Heart left ventricle (tissue), 16 donors: ENCODE data around the gene MAGEA9B. TPM values are rescaled to one million over a fixed set of nuclear protein-coding genes. Genes with fewer than 3 reads are reported as not detected.
A peak's percentile ranks its signal among the peaks of the same experiment; 100 is the strongest.
"Not testable (repeated sequence)": the region's sequence is repeated elsewhere in the genome, so short reads cannot be mapped to it uniquely, and the experiment has no call there.

Source experiments
- ATAC-seq, 4 donors: fragments of 200-7000 bp; cut with Tn5 transposase; one replicate each; pipeline ENCODE4 v1.9.1; 2020 to 2022; ENCODE audit warnings: moderate library complexity in 4 of 4, mild to moderate bottlenecking in 3 of 4, moderate number of reproducible peaks in 1 of 4
- DNase-seq, 5 donors: peaks; one replicate each; pipeline ENCODE4 v3.0.0-alpha.2; 2020
- H3K27ac ChIP-seq, 12 donors: fragments of 200-600 bp; sonication (generic) in 4 of 12; one replicate each; pipeline versions ENCODE4 v1.5.0 to v1.8.0; 2016 to 2022; ENCODE audit warnings: mild to moderate bottlenecking in 2 of 12
- H3K27me3 ChIP-seq, 9 donors: fragments of 200-600 bp; sonication (generic) in 2 of 9; one replicate each; pipeline versions ENCODE4 v1.5.1 to v1.8.0; 2016 to 2022; ENCODE audit warnings: mild to moderate bottlenecking in 3 of 9
- H3K36me3 ChIP-seq, 9 donors: fragments of 200-600 bp; sonication (generic) in 2 of 9; one replicate each; pipeline versions ENCODE4 v1.5.0 to v1.8.0; 2018 to 2022; ENCODE audit warnings: mild to moderate bottlenecking in 2 of 9
- H3K4me1 ChIP-seq, 12 donors: fragments of 200-600 bp; sonication (generic) in 4 of 12; one replicate each; pipeline versions ENCODE4 v1.5.0 to v1.8.0; 2016 to 2022; ENCODE audit warnings: mild to moderate bottlenecking in 3 of 12
- H3K4me3 ChIP-seq, 12 donors: fragments of 200-600 bp; sonication (generic) in 4 of 12; one replicate each; pipeline versions ENCODE4 v1.5.0 to v1.8.0; 2017 to 2022; ENCODE audit warnings: mild to moderate bottlenecking in 9 of 12, moderate library complexity in 4 of 12
- H3K9me3 ChIP-seq, 12 donors: fragments of 200-600 bp; sonication (generic) in 4 of 12; one replicate each; pipeline versions ENCODE4 v1.5.0 to v1.8.0; 2016 to 2022; ENCODE audit warnings: mild to moderate bottlenecking in 1 of 12
- WGBS, 4 donors: extraction: QIAGEN DNeasy Blood & Tissue Kit in 2 of 4; methylation state at CpG; one replicate each; pipeline versions ENCODE4 v1.1.5 to v1.1.7; 2013 to 2018; 5-methylcytosine and 5-hydroxymethylcytosine counted together
- intact Hi-C, 10 donors: fragments of 100-400 bp; cut with DNase I; formaldehyde crosslinking; loops; one replicate each; pipeline versions ENCODE4 v1.11.1 to v1.14.2; 2022
- polyA plus RNA-seq, 2 donors: library from polyadenylated mRNA; stranded (reverse); fragments of 200-250 nt; gene quantifications; one replicate each; pipeline ENCODE4 v1.2.3, GENCODE V29; 2013
- total RNA-seq, 9 donors: library from RNA; depleted of rRNA in 2 of 9; stranded (reverse); fragments of >200 nt in 2 of 9; fragmentation: NEBNext Ultra II Directional in 3 of 9; extraction: Animal tissue kit (Norgen Biotek cat#: 25700) in 3 of 9; gene quantifications; one replicate each; pipeline versions ENCODE4 v1.1.0 to v1.2.4, GENCODE V29; 2016 to 2023
- TF ChIP-seq, protein P1 (sequence below), 12 donors: fragments of 200-600 bp; sonication (generic) in 4 of 12; IDR thresholded peaks; one replicate each; pipeline versions ENCODE4 v1.5.0 to v1.8.0; 2018 to 2022; ENCODE audit warnings: antibody characterized with exemption in 12 of 12, mild to moderate bottlenecking in 5 of 12
- donor health status: ischemic (EF 13 %, LVEDD 7.1; RV severe dilation, severe dysfunction).
- donor health status: healthy with polysubstance abuse.
- donor health status: DM: no; HTN: yes; CAD: no.
- donor health status: DM: no; HTN: no; CAD: no.
- donor health status: ischemic (EF 25% LVEDD 6.9; RV normal size, moderate dysfunction).
- donor health status: ischemic (EF 25% LVEDD 5.7; RV mildly dilated, moderate dysfunction).
- donor health status: healthy.
- donor health status: DM: yes; HTN: yes; CAD: no.
- donor health status: ischemic (EF 35%, LVEDD 5.7; RV mildly dilated, moderate dysfunction).
- donor health status: nonischemic (EF 11% LVEDD 7.7; RV severe dilation, severe dysfunction).
- donor health status: DM: yes; HTN: yes; CAD: no.
- donor health status: PGD.
- donor health status: ischemic (EF 29% LVEDD 5.4; RV normal size, mild dysfunction).
- donor health status: nonischemic (EF 23%, LVEDD 6.1; RV moderate dilation, normal function).

Gene MAGEA9B
- total and polyA plus RNA-seq, 11 donors: not detected

DNA sequence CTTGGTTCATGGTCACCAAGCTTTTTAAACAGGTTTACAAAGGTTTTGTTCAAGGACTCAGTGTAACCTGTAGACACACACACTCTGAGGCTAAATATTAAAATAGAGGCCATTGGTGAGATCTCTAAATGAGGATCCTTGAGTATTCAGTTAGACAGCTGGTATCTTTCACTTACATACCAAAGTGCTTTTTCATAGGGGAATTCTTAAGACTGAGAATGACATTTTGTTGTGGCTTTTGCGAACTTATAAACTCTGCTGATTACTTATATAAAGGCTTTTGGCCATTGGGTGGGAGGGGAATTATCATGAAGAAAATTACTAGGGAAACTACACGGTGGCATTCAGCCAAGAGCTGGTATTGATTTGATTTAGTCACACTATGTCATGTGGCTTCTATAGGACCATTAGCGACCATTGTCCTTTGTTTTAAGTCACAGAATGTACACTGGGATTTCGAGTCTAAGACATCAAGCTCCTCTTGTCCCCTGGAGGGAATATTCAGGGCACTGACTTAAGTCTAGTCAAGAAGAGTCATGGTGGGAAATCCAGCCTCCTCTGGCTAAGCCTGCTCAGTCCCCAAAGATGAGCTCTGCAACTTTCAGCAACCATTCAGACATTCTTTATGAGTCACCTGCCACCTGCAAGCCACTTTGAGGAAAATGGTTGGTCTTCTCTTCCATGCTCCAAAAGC is 35.9 kb downstream of the MAGEA9B start:
- no CpG with 5 or more reads among the region's 4 CpGs for WGBS, 4 donors
- DNase-seq, H3K4me3 ChIP-seq, H3K27me3 ChIP-seq, H3K9me3 ChIP-seq, ATAC-seq, H3K36me3 ChIP-seq, H3K4me1 ChIP-seq, intact Hi-C loops, H3K27ac ChIP-seq: not testable (repeated sequence)

- H3K36me3 ChIP-seq, H3K4me3 ChIP-seq, H3K9me3 ChIP-seq, H3K27me3 ChIP-seq, H3K4me1 ChIP-seq, DNase-seq, intact Hi-C loops, H3K27ac ChIP-seq, ATAC-seq: not testable (repeated sequence)
- WGBS, 4 donors: 71 to 100% (median 88%) methylated on average over 1 of the region's 1 CpG
Observed at GRCh38 chrX:149550454-149550853, 36.8 kb downstream of the MAGEA9B start.

- 60 to 85% (median 67%) methylated on average over 1 of the region's 6 CpGs; no CpG with 5 or more reads in 1 of the 4 donors for WGBS, 4 donors
- H3K9me3 ChIP-seq, H3K27ac ChIP-seq, DNase-seq, H3K36me3 ChIP-seq, H3K27me3 ChIP-seq, H3K4me1 ChIP-seq, H3K4me3 ChIP-seq: not testable (repeated sequence)
- peak in 1 of 4 donors; percentile 58 for ATAC-seq
- intact Hi-C loops: loop anchor here in 1 of 10 donors (10.0 kb wide), 1 partner anchor 365 kb away; no protein-coding TSS in a partner anchor
Observed at GRCh38 chrX:149549701-149550100, 37.6 kb downstream of the MAGEA9B start, which contains the start of gene HSFX3. HSFX3 (minus strand) TSS chrX:149549924; CDS start chrX:149549852, 72 bp downstream.

DNA sequence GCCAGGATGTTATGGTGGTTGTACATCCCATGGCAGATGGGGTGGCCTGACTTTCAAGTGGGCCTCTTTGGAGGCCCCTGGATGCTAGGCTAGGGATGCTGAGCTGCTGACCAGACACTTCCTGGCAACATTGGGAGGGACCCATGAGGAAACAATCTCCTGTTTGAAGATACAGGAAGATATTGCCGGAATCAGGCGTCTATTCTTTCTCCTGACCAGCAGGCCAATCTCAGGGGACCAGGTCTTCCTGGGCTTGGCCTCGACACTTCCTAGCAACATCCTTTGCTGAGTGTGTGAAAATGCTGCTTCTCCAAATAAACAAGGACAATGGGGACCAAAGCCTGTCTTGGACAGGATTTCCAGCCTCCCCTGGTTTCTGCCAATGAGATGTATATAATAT is 39.5 kb downstream of the MAGEA9B start:
- H3K4me3 ChIP-seq, H3K36me3 ChIP-seq, H3K9me3 ChIP-seq, H3K27ac ChIP-seq, H3K27me3 ChIP-seq, H3K4me1 ChIP-seq, DNase-seq: not testable (repeated sequence)
- peak in 1 of 4 donors; percentile 52 for ATAC-seq
- intact Hi-C loops: loop anchor here in 1 of 10 donors (10.0 kb wide), 1 partner anchor 367 kb away; no protein-coding TSS in a partner anchor
- WGBS, 4 donors: 17 to 71% (median 38%) methylated on average over 1 to 2 of the region's 3 CpGs; no CpG with 5 or more reads in 1 of the 4 donors

- H3K27ac ChIP-seq, H3K27me3 ChIP-seq, H3K4me3 ChIP-seq, H3K36me3 ChIP-seq, H3K9me3 ChIP-seq, H3K4me1 ChIP-seq, DNase-seq, ATAC-seq: not testable (repeated sequence)
- 63 to 100% (median 90%) methylated on average over 1 of the region's 1 CpG for WGBS, 4 donors
- intact Hi-C loops: loop anchor here in 1 of 10 donors (10.0 kb wide), 1 partner anchor 368 kb away; no protein-coding TSS in a partner anchor
Observed at GRCh38 chrX:149546962-149547361, 40.3 kb downstream of the MAGEA9B start.

DNA sequence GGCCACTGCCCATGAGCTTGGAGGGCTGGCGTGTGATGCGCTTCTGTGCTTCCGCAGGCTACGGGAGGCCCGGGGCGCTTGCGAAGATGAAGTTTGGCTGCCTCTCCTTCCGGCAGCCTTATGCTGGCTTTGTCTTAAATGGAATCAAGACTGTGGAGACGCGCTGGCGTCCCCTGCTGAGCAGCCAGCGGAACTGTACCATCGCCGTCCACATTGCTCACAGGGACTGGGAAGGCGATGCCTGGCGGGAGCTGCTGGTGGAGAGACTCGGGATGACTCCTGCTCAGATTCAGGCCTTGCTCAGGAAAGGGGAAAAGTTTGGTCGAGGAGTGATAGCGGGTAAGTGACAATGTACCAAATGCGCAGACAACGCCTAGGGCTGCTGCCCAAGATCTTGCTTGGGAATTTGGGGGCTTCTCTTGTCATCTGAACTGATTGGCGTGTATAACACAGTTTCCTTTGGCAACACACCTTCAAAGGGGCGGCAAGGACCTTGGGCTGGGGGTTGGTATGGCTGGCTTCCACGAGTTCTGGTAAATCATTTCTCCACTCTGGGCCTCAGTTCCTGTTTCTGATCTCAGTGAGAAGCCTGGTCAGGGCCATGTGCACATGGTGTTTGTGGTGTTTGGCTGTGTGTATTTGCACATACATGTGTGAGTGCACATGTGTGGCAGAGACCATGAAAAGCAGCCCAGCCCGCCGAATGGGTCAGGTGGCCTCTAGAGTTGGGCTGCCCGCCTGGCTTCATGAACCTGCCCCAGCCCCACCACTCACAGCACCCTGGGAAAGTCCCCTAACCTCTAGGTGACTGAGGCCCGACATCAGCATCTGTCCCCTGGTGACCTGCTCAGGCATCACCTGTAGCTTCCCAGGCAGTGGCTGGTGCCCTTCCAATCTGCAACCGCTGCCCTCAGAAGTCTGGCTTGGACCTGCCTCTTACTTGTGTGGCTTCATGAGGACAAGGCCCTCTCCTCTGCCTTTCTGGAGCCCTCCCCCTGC is 41.4 kb downstream of the MAGEA9B start:
- H3K4me1 ChIP-seq, DNase-seq, H3K27me3 ChIP-seq, H3K4me3 ChIP-seq, H3K9me3 ChIP-seq, H3K27ac ChIP-seq, H3K36me3 ChIP-seq, ATAC-seq: not testable (repeated sequence)
- intact Hi-C loops: loop anchor here in 1 of 10 donors (10.0 kb wide), 1 partner anchor 369 kb away; no protein-coding TSS in a partner anchor
- TF ChIP-seq, protein P1, sequence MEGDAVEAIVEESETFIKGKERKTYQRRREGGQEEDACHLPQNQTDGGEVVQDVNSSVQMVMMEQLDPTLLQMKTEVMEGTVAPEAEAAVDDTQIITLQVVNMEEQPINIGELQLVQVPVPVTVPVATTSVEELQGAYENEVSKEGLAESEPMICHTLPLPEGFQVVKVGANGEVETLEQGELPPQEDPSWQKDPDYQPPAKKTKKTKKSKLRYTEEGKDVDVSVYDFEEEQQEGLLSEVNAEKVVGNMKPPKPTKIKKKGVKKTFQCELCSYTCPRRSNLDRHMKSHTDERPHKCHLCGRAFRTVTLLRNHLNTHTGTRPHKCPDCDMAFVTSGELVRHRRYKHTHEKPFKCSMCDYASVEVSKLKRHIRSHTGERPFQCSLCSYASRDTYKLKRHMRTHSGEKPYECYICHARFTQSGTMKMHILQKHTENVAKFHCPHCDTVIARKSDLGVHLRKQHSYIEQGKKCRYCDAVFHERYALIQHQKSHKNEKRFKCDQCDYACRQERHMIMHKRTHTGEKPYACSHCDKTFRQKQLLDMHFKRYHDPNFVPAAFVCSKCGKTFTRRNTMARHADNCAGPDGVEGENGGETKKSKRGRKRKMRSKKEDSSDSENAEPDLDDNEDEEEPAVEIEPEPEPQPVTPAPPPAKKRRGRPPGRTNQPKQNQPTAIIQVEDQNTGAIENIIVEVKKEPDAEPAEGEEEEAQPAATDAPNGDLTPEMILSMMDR (IDR thresholded peaks at IDR 0.05): peak in 1 of 12 donors; percentile 16
- 71 to 80% (median 78%) methylated on average over 16 to 20 of the region's 29 CpGs for WGBS, 4 donors
